Peyer's patch (tissue), 4 donors: ENCODE results near the gene IL33.

ENCODE experiments used
- CTCF ChIP-seq, 6 experiments: fragments of 450-650 bp in 4 of 6; fragments of 200-600 bp in 2 of 6; sonication (generic) in 1 of 6; IDR thresholded peaks; one replicate each; pipeline ENCODE4 v1.5.1; 2017 to 2019; ENCODE audit warnings: antibody characterized with exemption in 6 of 6, mild to moderate bottlenecking in 3 of 6, moderate library complexity in 1 of 6
- POLR2A ChIP-seq, 2 donors: fragments of 450-650 bp; IDR thresholded peaks; one replicate each; pipeline ENCODE4 v1.5.1; 2017; ENCODE audit warnings: antibody characterized with exemption in 2 of 2, mild to moderate bottlenecking in 2 of 2, moderate library complexity in 2 of 2

- TF ChIP-seq POLR2A (IDR thresholded peaks at IDR 0.05), result no peak
- TF ChIP-seq CTCF (IDR thresholded peaks at IDR 0.05), result no peak
Observed at GRCh38 chr9:6214903-6215302, 704 bp upstream of the IL33 start.
